Keratinocyte (primary cell): Measurements from ENCODE around the gene TFDP2. TPM values are rescaled to one million over a fixed set of nuclear protein-coding genes. Genes with fewer than 3 reads are reported as not detected.

ENCODE experiments used
- DNase-seq: peaks from one replicate; pipeline ENCODE4 v3.0.0-alpha.2; 2011; ENCODE audit warnings: low read depth, missing footprints, low spot score
- FAIRE-seq: peaks from 2 replicates; lab custom pipeline; 2011; peaks lifted over from hg19 to GRCh38; lab: Jason Lieb, UNC
- H2AFZ ChIP-seq: 2 replicates; pipeline ENCODE4 v1.6.0; 2012; ENCODE audit warnings: low read length, control low read depth, inconsistent platforms; ENCODE audit not compliant: control insufficient read depth
- H3K27ac ChIP-seq: 2 replicates; pipeline ENCODE4 v1.5.1; 2011; ENCODE audit warnings: low read length; ENCODE audit not compliant: control insufficient read depth, insufficient read depth
- H3K27me3 ChIP-seq: 3 replicates; pipeline ENCODE4 v1.6.0; 2011; ENCODE audit warnings: low read length; ENCODE audit not compliant: control insufficient read depth, insufficient read depth; ENCODE audit errors: extremely low read depth
- H3K36me3 ChIP-seq, 2 experiments: 2 replicates in 1 of 2; 3 replicates in 1 of 2; pipeline ENCODE4 v1.5.1; 2011; ENCODE audit warnings: low read length in 2 of 2, mild to moderate bottlenecking in 1 of 2; ENCODE audit not compliant: control insufficient read depth in 2 of 2, insufficient read depth in 2 of 2; ENCODE audit errors: extremely low read depth in 1 of 2
- H3K4me1 ChIP-seq: 3 replicates; pipeline ENCODE4 v1.5.1; 2011; ENCODE audit warnings: low read length; ENCODE audit not compliant: control insufficient read depth, insufficient read depth; ENCODE audit errors: extremely low read depth
- H3K4me2 ChIP-seq: 3 replicates; pipeline ENCODE4 v1.6.0; 2011; ENCODE audit warnings: low read depth, low read length; ENCODE audit not compliant: control insufficient read depth, insufficient read depth; ENCODE audit errors: extremely low read depth
- H3K4me3 ChIP-seq, 3 experiments: fragments of 200-600 bp in 1 of 3; sonication (generic) in 1 of 3; 2 replicates in 2 of 3; 3 replicates in 1 of 3; pipeline ENCODE4 v1.5.1; 2011 to 2016; ENCODE audit warnings: low read length in 3 of 3, mild to moderate bottlenecking in 3 of 3, control low read depth in 2 of 3, inconsistent platforms in 1 of 3, low read depth in 1 of 3, mixed read lengths in 1 of 3, mixed run types in 1 of 3, moderate library complexity in 1 of 3; ENCODE audit not compliant: control insufficient read depth in 2 of 3, insufficient read depth in 2 of 3; ENCODE audit errors: extremely low read depth in 1 of 3
- H3K79me2 ChIP-seq: 2 replicates; pipeline ENCODE4 v1.6.0; 2012; ENCODE audit warnings: low read length; ENCODE audit not compliant: control insufficient read depth, insufficient read depth
- H3K9ac ChIP-seq: 3 replicates; pipeline ENCODE4 v1.6.0; 2011; ENCODE audit warnings: low read length; ENCODE audit not compliant: control insufficient read depth, insufficient read depth; ENCODE audit errors: extremely low read depth
- H3K9me1 ChIP-seq: 3 replicates; pipeline ENCODE4 v1.6.0; 2011; ENCODE audit warnings: low read length; ENCODE audit not compliant: control insufficient read depth, insufficient read depth; ENCODE audit errors: extremely low read depth
- H3K9me3 ChIP-seq: 2 replicates; pipeline ENCODE4 v1.5.1; 2012; ENCODE audit warnings: low read depth, low read length; ENCODE audit not compliant: control insufficient read depth
- H4K20me1 ChIP-seq: 3 replicates; pipeline ENCODE4 v1.6.0; 2011; ENCODE audit warnings: low read length; ENCODE audit not compliant: control insufficient read depth, insufficient read depth; ENCODE audit errors: extremely low read depth
- CTCF ChIP-seq, 3 experiments: IDR thresholded peaks in 1 of 3; conservative IDR thresholded peaks in 1 of 3; optimal IDR thresholded peaks in 1 of 3; 2 replicates in 2 of 3; 3 replicates in 1 of 3; pipeline versions ENCODE3 to v1.5.1; 2011; ENCODE audit warnings: low read length in 3 of 3, mild to moderate bottlenecking in 3 of 3, moderate library complexity in 2 of 3, control low read depth in 1 of 3, inconsistent platforms in 1 of 3; ENCODE audit not compliant: insufficient read depth in 2 of 3; ENCODE audit errors: extremely low read depth in 1 of 3
- EZH2 ChIP-seq: IDR thresholded peaks from one replicate; pipeline ENCODE4 v1.6.1; 2012; ENCODE audit warnings: inconsistent platforms, mild to moderate bottlenecking, low read length, moderate library complexity
- dilution Hi-C: fragments of 300-500 bp; cut with MboI; formaldehyde crosslinking; loops from one replicate; pipeline ENCODE4 v1.7.0; 2020; ENCODE audit warnings: low sequenced_read_pairs; ENCODE audit not compliant: extremely low pct_ligation_motif_present
- polyA plus RNA-seq, 5 experiments: library from polyadenylated mRNA; depleted of rRNA in 3 of 5; stranded (reverse) in 3 of 5; stranded (forward) in 1 of 5; unstranded in 1 of 5; fragments of >200 nt; gene quantifications; 1 replicate in 1 of 5; 2 replicates in 3 of 5; 3 replicates in 1 of 5; pipeline versions ENCODE4 v1.2.1 to v1.2.3, GENCODE V29; 2011 to 2012; ENCODE audit warnings: missing spikeins in 2 of 5, low read depth in 1 of 5, low replicate concordance in 1 of 5

Gene TFDP2
- polyA plus RNA-seq, 1 donor (not counting 4 experiments of a cell fraction or from before 2014, with no cell fraction given), result 40.6 TPM

DNA sequence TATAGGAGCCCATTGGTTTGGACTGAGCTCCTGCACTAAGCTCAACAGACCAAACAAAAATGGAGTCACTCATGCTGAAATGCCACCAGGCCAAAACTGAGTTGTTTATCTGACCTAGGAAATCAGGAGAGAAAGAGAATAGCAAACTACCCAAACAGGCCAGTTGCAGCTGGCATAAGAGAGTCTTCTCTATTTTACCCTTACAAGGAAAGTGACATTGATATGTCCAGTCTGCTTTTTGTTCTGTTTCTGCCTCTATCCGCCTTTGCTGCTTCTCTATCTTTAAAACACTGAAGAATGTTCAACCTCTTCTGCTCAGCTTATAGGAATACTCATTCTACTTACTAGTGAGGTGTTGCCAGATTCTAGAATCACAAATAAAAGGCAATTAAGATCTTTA lies 177.8 kb downstream of the TFDP2 start:
- DNase-seq (no peak), FAIRE-seq (no peak)
- Histone ChIP-seq H3K27me3 (no peaks in the 10 kb centered on the region), H3K36me3 (peaks cover 0 to 2% of the 10 kb centered on the region in 2 experiments), H3K79me2 (no peaks in the 10 kb centered on the region), H3K9me3 (no peaks in the 10 kb centered on the region), H3K4me2 (peak overlapping the region; percentile 78), H3K9ac (no peak overlapping the region), H4K20me1 (no peaks in the 10 kb centered on the region), H3K9me1 (no peaks in the 10 kb centered on the region), H3K27ac (no peak overlapping the region), H3K4me1 (peaks cover 13% of the 10 kb centered on the region), H3K4me3 (no peak overlapping the region), H2AFZ (peak overlapping the region; percentile 49)
- TF ChIP-seq EZH2 (no peak), CTCF (optimal IDR thresholded peaks at IDR 0.05 in 1 of 3, IDR thresholded peaks at IDR 0.05 in 1 of 3, conservative IDR thresholded peaks at IDR 0.05 in 1 of 3; ENCODE audit: extremely low read depth in 1 of 3, insufficient read depth in 2 of 3, low read length in 3 of 3) (no peak)
- dilution Hi-C loops, result no loop called here

- Histone ChIP-seq H3K4me3 (no peak overlapping the region), H3K9me1 (no peaks in the 10 kb centered on the region), H3K27me3 (no peaks in the 10 kb centered on the region), H3K9me3 (no peaks in the 10 kb centered on the region), H3K36me3 (peaks cover 0 to 2% of the 10 kb centered on the region in 2 experiments), H3K27ac (no peak overlapping the region), H3K4me2 (no peak overlapping the region), H2AFZ (no peak overlapping the region), H3K79me2 (no peaks in the 10 kb centered on the region), H3K9ac (no peak overlapping the region), H3K4me1 (peaks cover 13% of the 10 kb centered on the region), H4K20me1 (no peaks in the 10 kb centered on the region)
- no peak for FAIRE-seq
- TF ChIP-seq EZH2 (no peak), CTCF (optimal IDR thresholded peaks at IDR 0.05 in 1 of 3, IDR thresholded peaks at IDR 0.05 in 1 of 3, conservative IDR thresholded peaks at IDR 0.05 in 1 of 3; ENCODE audit: extremely low read depth in 1 of 3, insufficient read depth in 2 of 3, low read length in 3 of 3) (no peak)
- dilution Hi-C loops, result no loop called here
- DNase-seq, result no peak
These were observed 179.6 kb downstream of the TFDP2 start for GRCh38 chr3:141969711-141970110.
